ENCODE data around the gene MPP3.

MPP3 gene

GRCh38 chr17:43768943-43769342, 64.0 kb downstream of the MPP3 start:
- H3K18ac ChIP-seq (ENCODE audit: low read length): no peak overlapping the region
- no peaks in the 10 kb centered on the region for H3K4me1 ChIP-seq (ENCODE audit: control insufficient read depth in 2 of 2, insufficient read depth in 1 of 2, low read depth in 1 of 2, low read length in 2 of 2)
- H4K91ac ChIP-seq (ENCODE audit: low read depth, low read length, poor library complexity): no peak overlapping the region
- peaks cover 3% of the 10 kb centered on the region for H3K79me1 ChIP-seq (ENCODE audit: low read depth, low read length)
- H3K27me3 ChIP-seq (ENCODE audit: control insufficient read depth in 3 of 3, insufficient read depth in 3 of 3, low read depth in 1 of 3, low read length in 3 of 3): no peaks in the 10 kb centered on the region
- H3K23ac ChIP-seq (ENCODE audit: low read depth, low read length, poor library complexity): no peak overlapping the region
- no CpG with 5 or more reads among the region's 7 CpGs for WGBS, 2 donors (ENCODE audit: extremely low coverage in 2 of 2, insufficient read length in 2 of 2, insufficient replicate concordance in 1 of 2)
- no peak overlapping the region for H2BK120ac ChIP-seq (ENCODE audit: low read depth, low read length)
- H3K9ac ChIP-seq (ENCODE audit: low read depth, low read length, poor library complexity): no peak overlapping the region
- no peak overlapping the region for H3K14ac ChIP-seq (ENCODE audit: low read length)
- no peak overlapping the region for H2AK5ac ChIP-seq (ENCODE audit: low read depth, low read length)
- no peak overlapping the region for H2BK15ac ChIP-seq (ENCODE audit: low read length)
- peaks cover 22 to 39% of the 10 kb centered on the region in 2 donors for H3K36me3 ChIP-seq (replicated peaks in 1 of 2; ENCODE audit: control insufficient read depth in 2 of 2, insufficient read depth in 2 of 2, low read length in 2 of 2)
- H2BK5ac ChIP-seq (ENCODE audit: low read length): no peak overlapping the region
- no peak overlapping the region for H2BK12ac ChIP-seq (ENCODE audit: low read length)
- H3K9me3 ChIP-seq (replicated peaks in 1 of 2; ENCODE audit: control insufficient read depth in 2 of 2, insufficient read depth in 1 of 2, low read depth in 1 of 2, low read length in 2 of 2): no peaks in the 10 kb centered on the region
- no peak for DNase-seq (ENCODE audit: low spot score)
- no peak overlapping the region for H3K27ac ChIP-seq (replicated peaks; ENCODE audit: low read length)
- H3K4me2 ChIP-seq (ENCODE audit: insufficient read depth, low read length, poor library complexity, severe bottlenecking): no peak overlapping the region
- no peak overlapping the region for H2AFZ ChIP-seq (ENCODE audit: low read length)
- H3K4me3 ChIP-seq (ENCODE audit: low read length in 2 of 2): no peak overlapping the region
- H3K4ac ChIP-seq (ENCODE audit: low read length): no peak overlapping the region
- H4K8ac ChIP-seq (ENCODE audit: low read depth, low read length): no peak overlapping the region

DNA sequence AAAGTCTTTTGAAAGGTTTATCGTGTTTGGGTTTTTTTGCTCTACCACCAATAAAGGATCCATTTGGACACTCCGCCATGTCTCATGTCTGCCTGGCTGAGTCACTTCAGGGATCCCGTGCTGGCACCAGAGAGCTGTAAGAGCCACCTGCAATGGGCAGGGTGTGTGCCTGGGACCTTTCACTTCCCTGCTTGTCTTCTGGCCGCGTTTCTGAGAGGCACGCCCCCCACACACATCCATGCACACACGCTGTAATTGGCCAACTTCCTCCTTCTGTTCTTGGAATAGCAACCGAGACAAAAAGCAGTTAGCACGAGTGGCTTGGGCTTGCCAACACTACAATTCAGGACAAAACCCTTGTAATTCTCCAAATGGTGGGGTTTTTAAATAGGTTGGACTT, 64.6 kb downstream of the MPP3 start:
- no peaks in the 10 kb centered on the region for H3K4me1 ChIP-seq (ENCODE audit: control insufficient read depth in 2 of 2, insufficient read depth in 1 of 2, low read depth in 1 of 2, low read length in 2 of 2)
- H3K18ac ChIP-seq (ENCODE audit: low read length): no peak overlapping the region
- H3K36me3 ChIP-seq (replicated peaks in 1 of 2; ENCODE audit: control insufficient read depth in 2 of 2, insufficient read depth in 2 of 2, low read length in 2 of 2): peaks cover 22 to 39% of the 10 kb centered on the region in 2 donors
- no peak for DNase-seq (ENCODE audit: low spot score)
- H3K4me3 ChIP-seq (ENCODE audit: low read length in 2 of 2): no peak overlapping the region
- H3K4me2 ChIP-seq (ENCODE audit: insufficient read depth, low read length, poor library complexity, severe bottlenecking): no peak overlapping the region
- H3K9ac ChIP-seq (ENCODE audit: low read depth, low read length, poor library complexity): no peak overlapping the region
- no peaks in the 10 kb centered on the region for H3K27me3 ChIP-seq (ENCODE audit: control insufficient read depth in 3 of 3, insufficient read depth in 3 of 3, low read depth in 1 of 3, low read length in 3 of 3)
- no peak overlapping the region for H4K91ac ChIP-seq (ENCODE audit: low read depth, low read length, poor library complexity)
- H3K23ac ChIP-seq (ENCODE audit: low read depth, low read length, poor library complexity): no peak overlapping the region
- H2BK120ac ChIP-seq (ENCODE audit: low read depth, low read length): no peak overlapping the region
- H2AK5ac ChIP-seq (ENCODE audit: low read depth, low read length): no peak overlapping the region
- no CpG with 5 or more reads among the region's 9 CpGs for WGBS, 2 donors (ENCODE audit: extremely low coverage in 2 of 2, insufficient read length in 2 of 2, insufficient replicate concordance in 1 of 2)
- H3K9me3 ChIP-seq (replicated peaks in 1 of 2; ENCODE audit: control insufficient read depth in 2 of 2, insufficient read depth in 1 of 2, low read depth in 1 of 2, low read length in 2 of 2): no peaks in the 10 kb centered on the region
- H2AFZ ChIP-seq (ENCODE audit: low read length): no peak overlapping the region
- H3K4ac ChIP-seq (ENCODE audit: low read length): no peak overlapping the region
- no peak overlapping the region for H2BK15ac ChIP-seq (ENCODE audit: low read length)
- no peak overlapping the region for H4K8ac ChIP-seq (ENCODE audit: low read depth, low read length)
- no peak overlapping the region for H2BK5ac ChIP-seq (ENCODE audit: low read length)
- no peak overlapping the region for H2BK12ac ChIP-seq (ENCODE audit: low read length)
- H3K27ac ChIP-seq (replicated peaks; ENCODE audit: low read length): no peak overlapping the region
- peaks cover 3% of the 10 kb centered on the region for H3K79me1 ChIP-seq (ENCODE audit: low read depth, low read length)
- H3K14ac ChIP-seq (ENCODE audit: low read length): no peak overlapping the region

DNA sequence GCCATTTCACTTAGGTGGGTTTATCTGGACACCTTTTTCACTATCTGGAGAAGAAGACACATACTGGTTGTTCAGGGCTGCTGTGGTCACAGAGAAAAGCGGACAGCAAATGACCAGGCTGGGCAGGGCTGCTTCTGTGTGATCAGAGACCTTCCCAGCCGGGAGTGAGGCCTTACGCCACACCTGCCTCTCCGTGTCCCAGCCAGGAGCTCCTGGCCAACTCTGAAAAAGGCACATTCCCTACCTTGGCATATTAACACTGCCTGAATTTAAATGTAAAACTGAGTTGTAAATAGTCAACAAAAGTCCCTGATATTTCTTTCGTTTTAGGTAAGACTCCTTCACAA, 65.3 kb downstream of the MPP3 start:
- Histone ChIP-seq H3K79me1 (ENCODE audit: low read depth, low read length) (peaks cover 3% of the 10 kb centered on the region), H3K23ac (ENCODE audit: low read depth, low read length, poor library complexity) (no peak overlapping the region), H2BK120ac (ENCODE audit: low read depth, low read length) (no peak overlapping the region), H3K4me2 (ENCODE audit: insufficient read depth, low read length, poor library complexity, severe bottlenecking) (no peak overlapping the region), H2AFZ (ENCODE audit: low read length) (no peak overlapping the region), H3K4me3 (ENCODE audit: low read length in 2 of 2) (no peak overlapping the region), H3K27me3 (ENCODE audit: control insufficient read depth in 3 of 3, insufficient read depth in 3 of 3, low read depth in 1 of 3, low read length in 3 of 3) (no peaks in the 10 kb centered on the region), H4K8ac (ENCODE audit: low read depth, low read length) (no peak overlapping the region), H3K4ac (ENCODE audit: low read length) (no peak overlapping the region), H2AK5ac (ENCODE audit: low read depth, low read length) (no peak overlapping the region), H3K18ac (ENCODE audit: low read length) (no peak overlapping the region), H2BK5ac (ENCODE audit: low read length) (no peak overlapping the region), H3K4me1 (ENCODE audit: control insufficient read depth in 2 of 2, insufficient read depth in 1 of 2, low read depth in 1 of 2, low read length in 2 of 2) (no peaks in the 10 kb centered on the region), H3K14ac (ENCODE audit: low read length) (no peak overlapping the region), H3K36me3 (replicated peaks in 1 of 2; ENCODE audit: control insufficient read depth in 2 of 2, insufficient read depth in 2 of 2, low read length in 2 of 2) (peaks cover 20 to 32% of the 10 kb centered on the region in 2 donors), H3K27ac (replicated peaks; ENCODE audit: low read length) (no peak overlapping the region), H3K9me3 (replicated peaks in 1 of 2; ENCODE audit: control insufficient read depth in 2 of 2, insufficient read depth in 1 of 2, low read depth in 1 of 2, low read length in 2 of 2) (no peaks in the 10 kb centered on the region), H2BK15ac (ENCODE audit: low read length) (no peak overlapping the region), H4K91ac (ENCODE audit: low read depth, low read length, poor library complexity) (no peak overlapping the region), H3K9ac (ENCODE audit: low read depth, low read length, poor library complexity) (peak overlapping the region; percentile 3), H2BK12ac (ENCODE audit: low read length) (no peak overlapping the region)
- WGBS, 2 donors (ENCODE audit: extremely low coverage in 2 of 2, insufficient read length in 2 of 2, insufficient replicate concordance in 1 of 2): no CpG with 5 or more reads among the region's 5 CpGs
- no peak for DNase-seq (ENCODE audit: low spot score)

GRCh38 chr17:43767053-43767712, 65.8 kb downstream of the MPP3 start:
- no peak overlapping the region for H4K8ac ChIP-seq (ENCODE audit: low read depth, low read length)
- no peak overlapping the region for H2BK5ac ChIP-seq (ENCODE audit: low read length)
- peaks cover 15 to 27% of the 10 kb centered on the region in 2 donors for H3K36me3 ChIP-seq (replicated peaks in 1 of 2; ENCODE audit: control insufficient read depth in 2 of 2, insufficient read depth in 2 of 2, low read length in 2 of 2)
- peak overlapping the region; percentile 3 for H3K9ac ChIP-seq (ENCODE audit: low read depth, low read length, poor library complexity)
- no peak overlapping the region for H3K4ac ChIP-seq (ENCODE audit: low read length)
- H2BK12ac ChIP-seq (ENCODE audit: low read length): no peak overlapping the region
- no peaks in the 10 kb centered on the region for H3K79me1 ChIP-seq (ENCODE audit: low read depth, low read length)
- peak overlapping the region in 1 of 2 donors; percentile 36 for H3K4me3 ChIP-seq (ENCODE audit: low read length in 2 of 2)
- no peak overlapping the region for H3K14ac ChIP-seq (ENCODE audit: low read length)
- no peaks in the 10 kb centered on the region for H3K9me3 ChIP-seq (replicated peaks in 1 of 2; ENCODE audit: control insufficient read depth in 2 of 2, insufficient read depth in 1 of 2, low read depth in 1 of 2, low read length in 2 of 2)
- DNase-seq (ENCODE audit: low spot score): no peak
- H3K4me1 ChIP-seq (ENCODE audit: control insufficient read depth in 2 of 2, insufficient read depth in 1 of 2, low read depth in 1 of 2, low read length in 2 of 2): no peaks in the 10 kb centered on the region
- H3K27me3 ChIP-seq (ENCODE audit: control insufficient read depth in 3 of 3, insufficient read depth in 3 of 3, low read depth in 1 of 3, low read length in 3 of 3): no peaks in the 10 kb centered on the region
- H3K18ac ChIP-seq (ENCODE audit: low read length): no peak overlapping the region
- H4K91ac ChIP-seq (ENCODE audit: low read depth, low read length, poor library complexity): no peak overlapping the region
- H2AK5ac ChIP-seq (ENCODE audit: low read depth, low read length): no peak overlapping the region
- H2BK120ac ChIP-seq (ENCODE audit: low read depth, low read length): no peak overlapping the region
- no peak overlapping the region for H3K4me2 ChIP-seq (ENCODE audit: insufficient read depth, low read length, poor library complexity, severe bottlenecking)
- WGBS, 2 donors (ENCODE audit: extremely low coverage in 2 of 2, insufficient read length in 2 of 2, insufficient replicate concordance in 1 of 2): no CpG with 5 or more reads among the region's 6 CpGs
- H3K27ac ChIP-seq (replicated peaks; ENCODE audit: low read length): no peak overlapping the region
- no peak overlapping the region for H2AFZ ChIP-seq (ENCODE audit: low read length)
- H3K23ac ChIP-seq (ENCODE audit: low read depth, low read length, poor library complexity): no peak overlapping the region
- H2BK15ac ChIP-seq (ENCODE audit: low read length): no peak overlapping the region
